HepG2 (cell line): ENCODE data around the gene RCCD1. TPM values are rescaled to one million over a fixed set of nuclear protein-coding genes. Genes with fewer than 3 reads are reported as not detected.

Experiments
- ETV5 ChIP-seq: IDR thresholded peaks from 2 replicates; pipeline ENCODE4 v1.6.1; 2018; ENCODE audit warnings: missing biosample characterization, missing genetic modification reagents, inconsistent platforms, borderline replicate concordance
- HES4 ChIP-seq: sonication (generic); formaldehyde crosslinking; IDR thresholded peaks from 2 replicates; pipeline ENCODE4 v1.9.0; 2021; ENCODE audit warnings: mild to moderate bottlenecking, missing genetic modification reagents, borderline replicate concordance
- KDM5B ChIP-seq: sonication (generic); formaldehyde crosslinking; IDR thresholded peaks from 2 replicates; pipeline ENCODE4 v1.4.0; 2020; ENCODE audit warnings: missing genetic modification reagents, mild to moderate bottlenecking, borderline replicate concordance
- MEIS2 ChIP-seq: sonication (generic); formaldehyde crosslinking; IDR thresholded peaks from 2 replicates; pipeline ENCODE4 v1.9.0; 2021; ENCODE audit warnings: mild to moderate bottlenecking, missing genetic modification reagents
- NFYC ChIP-seq: IDR thresholded peaks from 2 replicates; pipeline ENCODE4 v1.6.1; 2016; ENCODE audit warnings: missing genetic modification reagents, missing compliant biosample characterization
- RXRB ChIP-seq: IDR thresholded peaks from 2 replicates; pipeline ENCODE4 v1.6.1; 2016; ENCODE audit warnings: borderline replicate concordance, missing genetic modification reagents, missing compliant biosample characterization
- TARDBP ChIP-seq: sonication (generic); formaldehyde crosslinking; IDR thresholded peaks from 2 replicates; pipeline ENCODE4 v1.8.0; 2022; ENCODE audit warnings: mild to moderate bottlenecking, missing genetic modification reagents
- ZNF232 ChIP-seq: sonication (generic); formaldehyde crosslinking; IDR thresholded peaks from 2 replicates; pipeline ENCODE4 v1.4.0; 2020; ENCODE audit warnings: missing genetic modification reagents, borderline replicate concordance
- ZNF563 ChIP-seq: sonication (generic); formaldehyde crosslinking; IDR thresholded peaks from 2 replicates; pipeline ENCODE4 v1.8.0; 2022; ENCODE audit warnings: mild to moderate bottlenecking, moderate library complexity, missing genetic modification reagents
- ZNF776 ChIP-seq: sonication (generic); formaldehyde crosslinking; IDR thresholded peaks from 2 replicates; pipeline ENCODE4 v1.4.0; 2020; ENCODE audit warnings: mild to moderate bottlenecking, missing genetic modification reagents
- ZNF83 ChIP-seq: sonication (generic); formaldehyde crosslinking; IDR thresholded peaks from 2 replicates; pipeline ENCODE4 v1.4.0; 2020; ENCODE audit warnings: missing genetic modification reagents, mild to moderate bottlenecking, borderline replicate concordance
- ZSCAN20 ChIP-seq: sonication (generic); formaldehyde crosslinking; IDR thresholded peaks from 2 replicates; pipeline ENCODE4 v1.4.0; 2020; ENCODE audit warnings: missing genetic modification reagents, mild to moderate bottlenecking, borderline replicate concordance
- polyA plus RNA-seq, 8 experiments: library from polyadenylated mRNA; depleted of rRNA in 3 of 8; stranded (reverse) in 7 of 8; unstranded in 1 of 8; fragments of >200 nt; fragmentation: Illumina TruSeq in 4 of 8; extraction: Trizol in 4 of 8; gene quantifications; 2 replicates each; pipeline versions ENCODE4 v1.2.1 to v1.2.3, GENCODE V29; 2011 to 2016; ENCODE audit warnings: low read depth in 4 of 8, missing spikeins in 1 of 8, mixed read lengths in 1 of 8; ENCODE audit not compliant: insufficient read depth in 1 of 8
- total RNA-seq, 5 experiments: library from RNA; depleted of rRNA; stranded (reverse); fragments of >200 nt; fragmentation: Illumina TruSeq; extraction: Trizol; gene quantifications; 2 replicates each; pipeline ENCODE4 v1.2.3, GENCODE V29; 2016; ENCODE audit warnings: low read depth in 1 of 5
- TF ChIP-seq, protein P1 (sequence below): sonication (generic); formaldehyde crosslinking; IDR thresholded peaks from 2 replicates; pipeline ENCODE4 v1.8.1; 2023; ENCODE audit warnings: mild to moderate bottlenecking, moderate library complexity, missing genetic modification reagents
- TF ChIP-seq, protein P2 (sequence below): sonication (generic); formaldehyde crosslinking; IDR thresholded peaks from 2 replicates; pipeline ENCODE4 v1.4.0; 2020; ENCODE audit warnings: low read depth, mild to moderate bottlenecking, missing genetic modification reagents

Gene RCCD1
- total and polyA plus RNA-seq, 2 of the 13 experiments (the other 11 are each of a cell fraction or from before 2014, with no cell fraction given): 14.1 to 15.1 TPM

DNA sequence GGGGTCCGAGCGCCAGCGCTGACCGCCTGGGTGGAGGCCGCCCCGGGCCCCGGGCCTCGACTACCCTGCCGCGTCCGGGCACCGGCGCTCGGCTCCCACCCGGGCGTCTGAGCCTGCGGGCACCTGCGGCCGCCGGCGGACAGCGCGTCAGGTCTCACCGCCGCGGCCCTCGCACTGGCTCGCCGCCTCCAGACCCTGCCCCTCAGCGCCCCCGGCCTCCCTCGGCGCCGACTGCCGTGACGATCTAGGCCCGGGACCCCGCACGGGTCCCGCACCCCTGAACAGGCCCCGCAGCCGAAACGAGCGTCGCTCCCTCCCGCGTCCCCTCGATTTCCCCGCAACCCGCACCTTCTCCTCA is 39.4 kb downstream of the RCCD1 start (continued):
- TF ChIP-seq NFYC (CRISPR knock-in tag) (no peak), KDM5B (CRISPR knock-in tag) (no peak), ZNF83 (CRISPR knock-in tag) (no peak), ZNF563 (CRISPR knock-in tag) (no peak), RXRB (no peak), ZSCAN20 (CRISPR knock-in tag) (no peak), ZNF232 (CRISPR knock-in tag) (peak; percentile 25; the same call in 1 of the 2 replicates), ETV5 (CRISPR knock-in tag) (no peak), MEIS2 (peak; percentile 5; the same call in 1 of the 2 replicates), TARDBP (CRISPR knock-in tag) (no peak), HES4 (CRISPR knock-in tag) (peak; percentile 44; the same call in 1 of the 2 replicates), ZNF776 (CRISPR knock-in tag) (peak; percentile 44; the same call in 1 of the 2 replicates)
- TF ChIP-seq, protein P1, sequence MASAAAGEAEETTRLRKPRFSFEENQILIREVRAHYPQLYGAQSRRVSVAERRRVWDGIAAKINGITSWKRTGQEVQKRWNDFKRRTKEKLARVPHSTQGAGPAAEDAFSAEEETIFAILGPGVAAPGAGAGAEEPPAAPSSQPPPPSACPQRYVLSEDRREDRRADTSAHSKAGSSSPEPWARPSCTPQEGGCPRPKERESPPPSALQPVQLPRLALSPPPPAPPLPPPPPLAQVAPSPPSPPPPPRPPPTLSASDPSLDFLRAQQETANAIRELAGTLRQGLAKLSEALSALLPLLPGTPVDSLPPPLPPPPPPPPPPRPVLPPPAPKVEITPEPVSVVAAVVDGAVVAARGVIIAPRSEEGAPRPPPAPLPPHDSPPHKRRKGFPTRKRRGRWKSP: no peak
- TF ChIP-seq, protein P2, sequence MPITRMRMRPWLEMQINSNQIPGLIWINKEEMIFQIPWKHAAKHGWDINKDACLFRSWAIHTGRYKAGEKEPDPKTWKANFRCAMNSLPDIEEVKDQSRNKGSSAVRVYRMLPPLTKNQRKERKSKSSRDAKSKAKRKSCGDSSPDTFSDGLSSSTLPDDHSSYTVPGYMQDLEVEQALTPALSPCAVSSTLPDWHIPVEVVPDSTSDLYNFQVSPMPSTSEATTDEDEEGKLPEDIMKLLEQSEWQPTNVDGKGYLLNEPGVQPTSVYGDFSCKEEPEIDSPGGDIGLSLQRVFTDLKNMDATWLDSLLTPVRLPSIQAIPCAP (CRISPR knock-in tag): no peak
